CD4-positive, alpha-beta T cell (primary cell): ENCODE results near the gene DENND1A. TPM values are rescaled to one million over a fixed set of nuclear protein-coding genes. Genes with fewer than 3 reads are reported as not detected.
A peak's percentile ranks its signal among the peaks of the same experiment; 100 is the strongest.

Source experiments
- ATAC-seq: fragments of 200-7000 bp; cut with Tn5 transposase; one replicate; pipeline ENCODE4 v1.10.0; 2022; ENCODE audit warnings: mild to moderate bottlenecking; ENCODE audit not compliant: poor library complexity
- CTCF ChIA-PET: fragments of 350-600 bp; sonication (Branson Sonifier 250); formaldehyde crosslinking; loops from one replicate; lab custom pipeline; 2021; ENCODE audit warnings: antibody characterized with exemption, inconsistent platforms; lab: Charles Lee
- POLR2A ChIA-PET: fragments of 350-600 bp; sonication (Branson Sonifier 250); formaldehyde crosslinking; loops from one replicate; lab custom pipeline; 2021; ENCODE audit warnings: antibody characterized with exemption, inconsistent platforms; lab: Charles Lee
- DNase-seq, 14 experiments: peaks; one replicate each; pipeline ENCODE4 v3.0.0-alpha.2; 2013 to 2020; ENCODE audit warnings: mixed read lengths in 2 of 14
- H3K27ac ChIP-seq, 2 donors: one replicate each; pipeline versions ENCODE4 v1.5.1 to v1.7.0; 2013; ENCODE audit warnings: low read length in 2 of 2, low read depth in 1 of 2, mild to moderate bottlenecking in 1 of 2
- H3K27me3 ChIP-seq, 2 experiments: 1 replicate in 1 of 2; 2 replicates in 1 of 2; pipeline versions ENCODE4 v1.6.1 to v1.7.0; 2013; ENCODE audit warnings: low read length in 2 of 2, control low read depth in 1 of 2, mild to moderate bottlenecking in 1 of 2, moderate library complexity in 1 of 2; ENCODE audit not compliant: insufficient read depth in 2 of 2, control insufficient read depth in 1 of 2
- H3K36me3 ChIP-seq: one replicate; pipeline ENCODE4 v1.6.1; 2013; ENCODE audit warnings: low read length, control low read depth; ENCODE audit not compliant: insufficient read depth
- H3K4me1 ChIP-seq: one replicate; pipeline ENCODE4 v1.6.1; 2013; ENCODE audit warnings: low read length, control low read depth; ENCODE audit not compliant: insufficient read depth
- H3K4me3 ChIP-seq: one replicate; pipeline ENCODE4 v1.5.1; 2013; ENCODE audit warnings: mild to moderate bottlenecking, low read length, moderate library complexity
- H3K9me3 ChIP-seq, 2 experiments: 1 replicate in 1 of 2; 2 replicates in 1 of 2; pipeline versions ENCODE4 v1.6.1 to v1.7.0; 2013; ENCODE audit warnings: low read length in 2 of 2, mild to moderate bottlenecking in 2 of 2, control low read depth in 1 of 2, moderate library complexity in 1 of 2; ENCODE audit not compliant: control insufficient read depth in 1 of 2, insufficient read depth in 1 of 2
- H3K27ac Mint-ChIP-seq: one replicate; pipeline ENCODE4 v1.8.0; 2020; ENCODE audit warnings: mixed read lengths
- H3K27me3 Mint-ChIP-seq: one replicate; pipeline ENCODE4 v1.8.0; 2021; ENCODE audit warnings: mixed read lengths
- H3K36me3 Mint-ChIP-seq: one replicate; pipeline ENCODE4 v1.8.0; 2021; ENCODE audit warnings: low read depth, mixed read lengths
- H3K4me1 Mint-ChIP-seq: one replicate; pipeline ENCODE4 v1.8.0; 2021; ENCODE audit warnings: low read depth, mixed read lengths
- H3K4me3 Mint-ChIP-seq: one replicate; pipeline ENCODE4 v1.8.0; 2020; ENCODE audit warnings: mild to moderate bottlenecking, mixed read lengths
- H3K9me3 Mint-ChIP-seq: one replicate; pipeline ENCODE4 v1.8.0; 2020; ENCODE audit warnings: mixed read lengths
- intact Hi-C, 2 experiments: fragments of 100-400 bp; cut with DNase I in 1 of 2; cut with micrococcal nuclease in 1 of 2; formaldehyde crosslinking; loops; one replicate each; pipeline versions ENCODE4 v1.15.1 to v1.9.0; 2023 to 2025; cut with DNase I, micrococcal nuclease
- total RNA-seq, 174 experiments: library from RNA in 2 of 174; stranded (reverse) in 2 of 174; gene quantifications; one replicate each; pipeline ENCODE4 v1.2.3 and lab custom pipeline; 2021 to 2026
- TF ChIP-seq, protein P1 (sequence below): fragments of 200-600 bp; IDR thresholded peaks from one replicate; pipeline ENCODE4 v1.8.0; 2022; ENCODE audit warnings: antibody characterized with exemption, mild to moderate bottlenecking

DENND1A gene
- total RNA-seq, 2 experiments from 2014 or later: 20.0 to 20.6 TPM

DNA sequence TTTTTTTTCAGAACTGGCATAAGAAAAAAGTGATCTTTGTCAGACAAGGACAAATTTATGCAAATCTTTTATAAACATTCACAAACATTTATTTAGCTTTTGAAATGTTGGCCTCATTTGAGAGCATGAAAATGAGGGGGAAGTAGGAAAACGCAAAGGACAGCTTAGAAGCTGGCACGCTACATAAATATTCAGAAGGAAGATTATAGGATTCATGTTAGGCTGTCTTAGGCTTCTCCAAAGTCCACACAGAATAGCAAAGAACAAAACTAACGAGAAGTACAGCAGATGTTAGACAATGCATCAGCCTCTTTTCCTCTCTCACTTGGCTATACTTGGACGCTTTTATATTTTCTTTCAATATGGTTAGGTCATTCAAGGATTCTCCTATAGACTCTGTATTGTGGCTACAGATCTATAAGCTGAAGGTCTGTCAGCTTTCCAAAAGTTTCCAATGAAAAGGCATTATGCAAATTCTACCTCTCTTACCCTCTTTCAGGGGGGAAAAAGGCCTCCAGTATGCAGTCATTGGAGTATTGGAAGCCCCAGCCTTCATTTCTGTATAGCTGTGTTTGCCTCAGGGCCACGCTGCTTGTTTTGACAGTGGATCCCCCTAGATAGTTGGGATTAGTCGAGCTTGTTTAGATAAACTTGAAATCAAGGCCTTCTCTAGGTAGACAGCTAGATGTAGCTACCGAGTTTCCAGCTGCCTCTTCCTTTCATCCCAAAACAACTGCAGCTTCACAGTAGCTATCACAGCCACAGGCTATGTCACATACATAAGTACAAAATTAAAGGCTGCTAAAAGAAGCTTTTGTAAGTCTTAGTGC is 153.0 kb downstream of the DENND1A start:
- TF ChIP-seq, protein P1, sequence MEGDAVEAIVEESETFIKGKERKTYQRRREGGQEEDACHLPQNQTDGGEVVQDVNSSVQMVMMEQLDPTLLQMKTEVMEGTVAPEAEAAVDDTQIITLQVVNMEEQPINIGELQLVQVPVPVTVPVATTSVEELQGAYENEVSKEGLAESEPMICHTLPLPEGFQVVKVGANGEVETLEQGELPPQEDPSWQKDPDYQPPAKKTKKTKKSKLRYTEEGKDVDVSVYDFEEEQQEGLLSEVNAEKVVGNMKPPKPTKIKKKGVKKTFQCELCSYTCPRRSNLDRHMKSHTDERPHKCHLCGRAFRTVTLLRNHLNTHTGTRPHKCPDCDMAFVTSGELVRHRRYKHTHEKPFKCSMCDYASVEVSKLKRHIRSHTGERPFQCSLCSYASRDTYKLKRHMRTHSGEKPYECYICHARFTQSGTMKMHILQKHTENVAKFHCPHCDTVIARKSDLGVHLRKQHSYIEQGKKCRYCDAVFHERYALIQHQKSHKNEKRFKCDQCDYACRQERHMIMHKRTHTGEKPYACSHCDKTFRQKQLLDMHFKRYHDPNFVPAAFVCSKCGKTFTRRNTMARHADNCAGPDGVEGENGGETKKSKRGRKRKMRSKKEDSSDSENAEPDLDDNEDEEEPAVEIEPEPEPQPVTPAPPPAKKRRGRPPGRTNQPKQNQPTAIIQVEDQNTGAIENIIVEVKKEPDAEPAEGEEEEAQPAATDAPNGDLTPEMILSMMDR: no peak
- H3K4me3 Mint-ChIP-seq: no peak overlapping the region
- H3K27ac Mint-ChIP-seq: no peak overlapping the region
- Histone ChIP-seq H3K36me3 (no peaks in the 10 kb centered on the region), H3K27me3 (no peaks in the 10 kb centered on the region), H3K4me3 (no peak overlapping the region), H3K9me3 (no peaks in the 10 kb centered on the region), H3K27ac (no peak overlapping the region), H3K4me1 (no peaks in the 10 kb centered on the region)
- H3K9me3 Mint-ChIP-seq: no peaks in the 10 kb centered on the region
- CTCF ChIA-PET: no interaction called here
- ATAC-seq (no peak), DNase-seq (no peak)
- peaks cover 11% of the 10 kb centered on the region for H3K4me1 Mint-ChIP-seq
- no peaks in the 10 kb centered on the region for H3K27me3 Mint-ChIP-seq
- H3K36me3 Mint-ChIP-seq: no peaks in the 10 kb centered on the region
- intact Hi-C loops: no loop called here
- POLR2A ChIA-PET: no interaction called here

DNA sequence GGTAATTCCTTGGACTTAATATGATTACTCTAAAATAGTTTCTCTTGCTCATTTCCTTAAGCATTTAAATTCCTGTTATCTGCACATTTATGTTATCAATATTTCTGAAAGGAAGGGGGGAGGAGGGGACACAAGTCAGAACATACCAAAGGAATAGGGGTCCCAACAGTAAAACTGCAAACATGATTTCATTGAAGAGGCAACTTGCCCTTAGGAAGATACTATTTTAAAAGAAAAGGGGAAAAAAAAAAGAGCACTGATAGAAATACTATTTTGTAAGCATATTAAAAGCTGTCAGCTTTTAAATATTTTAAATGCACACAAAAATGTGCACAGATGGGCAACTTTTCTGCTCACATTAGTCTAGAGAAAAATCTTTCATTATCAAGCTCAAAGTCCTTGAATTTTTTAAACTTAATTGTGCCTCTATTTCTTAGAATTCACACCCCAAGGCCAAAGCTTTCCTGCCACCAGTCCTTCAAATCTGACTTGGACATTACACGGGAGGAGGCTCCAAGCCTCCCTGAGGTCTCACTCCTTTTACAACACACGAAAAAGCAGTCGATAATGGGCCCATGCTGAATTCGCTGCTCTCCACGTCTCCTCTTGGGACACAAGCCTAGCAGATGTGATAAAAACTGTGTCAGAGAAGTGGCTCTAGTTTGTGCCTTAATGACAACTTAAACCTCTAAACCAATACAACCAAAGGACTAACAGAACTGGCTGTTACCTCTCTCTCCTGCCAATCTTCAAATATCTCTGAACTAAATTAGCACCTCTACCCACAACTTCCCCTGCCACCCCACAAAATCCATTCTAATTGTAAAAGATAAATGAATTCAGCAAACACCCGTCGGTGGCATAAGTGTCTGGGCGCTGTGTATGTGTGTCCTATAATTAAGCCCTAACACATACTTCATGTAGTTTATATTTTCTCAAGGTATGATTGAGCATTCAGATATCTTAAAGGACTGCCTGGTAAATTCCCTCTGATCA is 154.3 kb downstream of the DENND1A start:
- no peak overlapping the region for H3K4me3 ChIP-seq
- intact Hi-C loops: no loop called here
- DNase-seq (peak in 1 of 14 experiments; percentile 38), ATAC-seq (no peak)
- Mint-ChIP-seq H3K4me3 (no peak overlapping the region), H3K9me3 (no peaks in the 10 kb centered on the region), H3K4me1 (peaks cover 11% of the 10 kb centered on the region), H3K36me3 (no peaks in the 10 kb centered on the region), H3K27me3 (no peaks in the 10 kb centered on the region), H3K27ac (no peak overlapping the region)
- H3K27me3 ChIP-seq: no peaks in the 10 kb centered on the region
- ChIA-PET CTCF (no interaction called here), POLR2A (interaction anchor here (0.8 kb wide), 1 partner anchor 138 kb away, joined by 3 read pairs; no protein-coding TSS in a partner anchor)
- H3K27ac ChIP-seq: no peak overlapping the region
- no peaks in the 10 kb centered on the region for H3K4me1 ChIP-seq
- H3K36me3 ChIP-seq: no peaks in the 10 kb centered on the region
- TF ChIP-seq, protein P1: no peak
- H3K9me3 ChIP-seq: no peaks in the 10 kb centered on the region

DNA sequence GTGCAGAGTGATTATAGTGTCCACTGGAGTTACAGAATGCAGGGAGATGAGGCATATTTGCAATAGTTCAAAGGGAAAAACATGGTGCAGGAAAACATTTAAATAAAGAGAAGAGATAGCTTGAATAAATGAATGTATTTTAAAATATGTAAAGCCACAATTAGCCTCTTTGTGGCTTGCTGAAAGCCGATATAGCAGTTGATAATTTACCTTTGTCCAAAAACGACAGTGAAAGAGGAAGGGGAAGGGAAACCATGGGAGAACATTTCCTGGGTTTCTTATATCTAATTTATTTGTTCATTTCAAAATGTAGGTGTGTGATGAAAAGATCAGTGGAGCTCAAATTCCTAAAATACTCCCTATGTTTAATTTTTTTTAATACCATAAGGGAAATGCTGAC is 156.1 kb downstream of the DENND1A start:
- H3K27ac Mint-ChIP-seq: no peak overlapping the region
- ATAC-seq (no peak), DNase-seq (no peak)
- no peaks in the 10 kb centered on the region for H3K27me3 Mint-ChIP-seq
- no peak overlapping the region for H3K4me3 Mint-ChIP-seq
- H3K36me3 ChIP-seq: no peaks in the 10 kb centered on the region
- H3K4me1 ChIP-seq: no peaks in the 10 kb centered on the region
- no peaks in the 10 kb centered on the region for H3K27me3 ChIP-seq
- no peak overlapping the region for H3K4me3 ChIP-seq
- no peaks in the 10 kb centered on the region for H3K9me3 Mint-ChIP-seq
- POLR2A ChIA-PET: interaction anchor here (0.5 kb wide), 1 partner anchor 515 kb away, joined by 3 read pairs; no protein-coding TSS in a partner anchor
- peaks cover 11% of the 10 kb centered on the region for H3K4me1 Mint-ChIP-seq
- TF ChIP-seq, protein P1: no peak
- H3K27ac ChIP-seq: no peak overlapping the region
- no peaks in the 10 kb centered on the region for H3K36me3 Mint-ChIP-seq
- CTCF ChIA-PET: no interaction called here
- intact Hi-C loops: no loop called here
- no peaks in the 10 kb centered on the region for H3K9me3 ChIP-seq
